HG03457 (cell line): ENCODE results near the gene LIN52.

ENCODE experiments used
- ATAC-seq: cut with Tn5 transposase; IDR thresholded peaks from one replicate; pipeline ENCODE4 v1.9.1; 2021; ENCODE audit warnings: moderate number of reproducible peaks; ENCODE audit not compliant: unreplicated experiment

LIN52 gene

GRCh38 chr14:74221741-74222140 lies 137.0 kb downstream of the LIN52 start:
- no peak for ATAC-seq

GRCh38 chr14:74223016-74223415 lies 138.3 kb downstream of the LIN52 start:
- ATAC-seq, result no peak

GRCh38 chr14:74231784-74232183 lies 147.0 kb downstream of the LIN52 start:
- ATAC-seq, result no peak

- ATAC-seq, result no peak
Measured at GRCh38 chr14:74235017-74235416, 150.3 kb downstream of the LIN52 start.

GRCh38 chr14:74237441-74237840 lies 152.7 kb downstream of the LIN52 start:
- ATAC-seq, result no peak

- no peak for ATAC-seq
Measured at GRCh38 chr14:74238974-74239847, 154.5 kb downstream of the LIN52 start, which contains the start of gene VSX2. TSS of gene VSX2 (plus strand) at chr14:74239449. CDS start at chr14:74239562, 113 bp downstream.

GRCh38 chr14:74239848-74240793 lies 155.4 kb downstream of the LIN52 start:
- no peak for ATAC-seq

- ATAC-seq, result no peak
Measured at GRCh38 chr14:74240794-74241651, 156.3 kb downstream of the LIN52 start.

GRCh38 chr14:74241652-74242017 lies 156.9 kb downstream of the LIN52 start:
- ATAC-seq, result no peak

- no peak for ATAC-seq
Measured at GRCh38 chr14:74242021-74242779, 157.4 kb downstream of the LIN52 start.

- ATAC-seq, result no peak
Measured at GRCh38 chr14:74242780-74243042, 158.0 kb downstream of the LIN52 start.

GRCh38 chr14:74243051-74243450 lies 158.3 kb downstream of the LIN52 start:
- ATAC-seq, result no peak

- no peak for ATAC-seq
Measured at GRCh38 chr14:74244115-74244514, 159.4 kb downstream of the LIN52 start.

- ATAC-seq, result no peak
Measured at GRCh38 chr14:74245292-74245691, 160.5 kb downstream of the LIN52 start.

GRCh38 chr14:74246542-74246941 lies 161.8 kb downstream of the LIN52 start:
- no peak for ATAC-seq

GRCh38 chr14:74248017-74248416 lies 163.3 kb downstream of the LIN52 start:
- ATAC-seq, result no peak

GRCh38 chr14:74249433-74250375 lies 164.9 kb downstream of the LIN52 start:
- ATAC-seq, result no peak
